T-cell (primary cell): ENCODE results near the gene PCCB. TPM values are rescaled to one million over a fixed set of nuclear protein-coding genes. Genes with fewer than 3 reads are reported as not detected.
A peak's percentile ranks its signal among the peaks of the same experiment; 100 is the strongest.
"Not testable (repeated sequence)": the region's sequence is repeated elsewhere in the genome, so short reads cannot be mapped to it uniquely, and the experiment has no call there.

Experiments used
- ATAC-seq, 4 experiments: fragments of 200-7000 bp in 3 of 4; fragments of 150-1000 bp in 1 of 4; cut with Tn5 transposase; replicated peaks in 1 of 4; 1 replicate in 3 of 4; 2 replicates in 1 of 4; pipeline ENCODE4 v1.10.0; 2021; ENCODE audit warnings: moderate library complexity in 3 of 4, mild to moderate bottlenecking in 2 of 4, moderate number of reproducible peaks in 1 of 4
- CTCF ChIA-PET, 2 donors: fragments of 300-600 bp; sonication (Branson Sonifier 250); formaldehyde crosslinking; loops; one replicate each; lab custom pipeline; 2022; ENCODE audit warnings: antibody characterized with exemption in 2 of 2; lab: Charles Lee
- POLR2A ChIA-PET, 2 donors: fragments of 300-600 bp; sonication (Branson Sonifier 250); formaldehyde crosslinking; loops; one replicate each; lab custom pipeline; 2022; ENCODE audit warnings: antibody characterized with exemption in 2 of 2; lab: Charles Lee
- DNase-seq, 35 experiments: peaks; one replicate each; pipeline versions ENCODE4 v3.0.0 to v3.0.0-alpha.2; 2013 to 2023
- H3K27ac ChIP-seq: one replicate; pipeline ENCODE4 v1.5.1; 2013; ENCODE audit warnings: low read length
- H3K27me3 ChIP-seq, 2 experiments: replicated peaks in 1 of 2; 1 replicate in 1 of 2; 2 replicates in 1 of 2; pipeline versions ENCODE4 v1.6.1 to v1.7.0; 2013; ENCODE audit warnings: low read length in 1 of 2, mixed read lengths in 1 of 2; ENCODE audit not compliant: control insufficient read depth in 2 of 2, insufficient read depth in 2 of 2; ENCODE audit errors: extremely low read depth in 1 of 2
- H3K36me3 ChIP-seq, 2 donors: 1 replicate in 1 of 2; 2 replicates in 1 of 2; pipeline versions ENCODE4 v1.6.1 to v1.7.0; 2013; ENCODE audit warnings: low read length in 1 of 2; ENCODE audit not compliant: control insufficient read depth in 2 of 2, insufficient read depth in 1 of 2; ENCODE audit errors: extremely low read depth in 1 of 2
- H3K4me1 ChIP-seq, 2 experiments: 1 replicate in 1 of 2; 2 replicates in 1 of 2; pipeline versions ENCODE4 v1.6.1 to v1.7.0; 2013; ENCODE audit warnings: low read length in 2 of 2, mixed read lengths in 1 of 2; ENCODE audit not compliant: insufficient read depth in 2 of 2, control insufficient read depth in 1 of 2; ENCODE audit errors: extremely low read depth in 1 of 2
- H3K4me3 ChIP-seq, 2 donors: 1 replicate in 1 of 2; 2 replicates in 1 of 2; pipeline versions ENCODE4 v1.5.1 to v1.7.0; 2013; ENCODE audit warnings: mild to moderate bottlenecking in 2 of 2, low read length in 1 of 2, moderate library complexity in 1 of 2; ENCODE audit not compliant: control insufficient read depth in 1 of 2; ENCODE audit errors: extremely low read depth in 1 of 2
- H3K9me3 ChIP-seq: 2 replicates; pipeline ENCODE4 v1.7.0; 2013
- H3K27ac Mint-ChIP-seq, 2 donors: one replicate each; pipeline ENCODE4 v1.8.0; 2020 to 2021; ENCODE audit warnings: mild to moderate bottlenecking in 2 of 2, mixed read lengths in 2 of 2
- H3K27me3 Mint-ChIP-seq, 2 donors: one replicate each; pipeline ENCODE4 v1.8.0; 2021 to 2022; ENCODE audit warnings: mixed read lengths in 2 of 2
- H3K36me3 Mint-ChIP-seq: one replicate; pipeline ENCODE4 v1.8.0; 2021; ENCODE audit warnings: mixed read lengths
- H3K4me1 Mint-ChIP-seq, 3 donors: one replicate each; pipeline ENCODE4 v1.8.0; 2020 to 2022; ENCODE audit warnings: mixed read lengths in 3 of 3, mild to moderate bottlenecking in 1 of 3
- H3K4me3 Mint-ChIP-seq, 3 donors: one replicate each; pipeline ENCODE4 v1.8.0; 2020 to 2022; ENCODE audit warnings: mild to moderate bottlenecking in 3 of 3, mixed read lengths in 3 of 3, moderate library complexity in 3 of 3
- H3K9me3 Mint-ChIP-seq, 3 donors: one replicate each; pipeline ENCODE4 v1.8.0; 2020 to 2022; ENCODE audit warnings: mixed read lengths in 3 of 3
- WGBS: methylation state at CpG from one replicate; pipeline ENCODE4 v1.1.5; 2013; ENCODE audit warnings: missing lambda C conversion rate; ENCODE audit not compliant: insufficient coverage; 5-methylcytosine and 5-hydroxymethylcytosine counted together
- total RNA-seq, 35 experiments: library from RNA in 6 of 35; stranded (reverse) in 6 of 35; fragments of 120-200 nt in 1 of 35; gene quantifications; one replicate each; pipeline versions ENCODE4 v1.2.1 to v1.2.4 and lab custom pipeline; 2013 to 2026

PCCB gene
- total RNA-seq, 5 donors from 2014 or later (not counting 1 experiment from before 2014, with no cell fraction given): 13.8 to 19.3 (median 16.1) TPM

- H3K27ac Mint-ChIP-seq: no peak overlapping the region
- CTCF ChIA-PET: no interaction called here
- Histone ChIP-seq H3K4me1 (no peaks in the 10 kb centered on the region), H3K9me3 (no peaks in the 10 kb centered on the region), H3K27me3 (no peaks in the 10 kb centered on the region), H3K27ac (no peak overlapping the region), H3K4me3 (no peak overlapping the region), H3K36me3 (peaks cover 5 to 22% of the 10 kb centered on the region in 2 donors)
- DNase-seq (no peak), ATAC-seq (peak in 1 of 4 experiments; percentile 23)
- no peaks in the 10 kb centered on the region for H3K27me3 Mint-ChIP-seq
- peaks cover 30% of the 10 kb centered on the region for H3K36me3 Mint-ChIP-seq
- H3K4me1 Mint-ChIP-seq: peaks cover 2 to 7% (median 7%) of the 10 kb centered on the region in 3 donors
- H3K9me3 Mint-ChIP-seq: peaks cover 0 to 8% (median 7%) of the 10 kb centered on the region in 3 donors
- H3K4me3 Mint-ChIP-seq: no peak overlapping the region
- POLR2A ChIA-PET: no interaction called here
- 20% methylated on average over 1 of the region's 2 CpGs for WGBS
These were observed 103.3 kb downstream of the PCCB start for GRCh38 chr3:136353461-136353860.

- Mint-ChIP-seq H3K9me3 (no peaks in the 10 kb centered on the region), H3K4me1 (peaks cover 0 to 5% (median 2%) of the 10 kb centered on the region in 3 donors), H3K27me3 (no peaks in the 10 kb centered on the region), H3K27ac (peak overlapping the region in 1 of 2 donors; percentile 23), H3K4me3 (no peak overlapping the region), H3K36me3 (peaks cover 33% of the 10 kb centered on the region)
- no peaks in the 10 kb centered on the region for H3K27me3 ChIP-seq
- peaks cover 0 to 8% of the 10 kb centered on the region in 2 donors for H3K36me3 ChIP-seq
- ChIA-PET CTCF (interaction anchor here (0.6 to 1.2 kb wide), 5 partner anchors 26 to 386 kb away, joined by 3 read pairs; partner anchors contain the start of gene STAG1 (in 1 of the 2)), POLR2A (no interaction called here)
- H3K9me3 ChIP-seq: no peaks in the 10 kb centered on the region
- no peaks in the 10 kb centered on the region for H3K4me1 ChIP-seq
- ATAC-seq (no peak), DNase-seq (no peak)
- H3K27ac ChIP-seq: no peak overlapping the region
- no peak overlapping the region for H3K4me3 ChIP-seq
These were observed 116.1 kb downstream of the PCCB start for GRCh38 chr3:136366289-136366688.

- H3K4me1 ChIP-seq, POLR2A ChIA-PET, CTCF ChIA-PET, ATAC-seq, H3K27me3 ChIP-seq, H3K9me3 ChIP-seq, DNase-seq, H3K36me3 ChIP-seq, H3K27me3 Mint-ChIP-seq, H3K4me1 Mint-ChIP-seq, H3K27ac Mint-ChIP-seq, H3K4me3 ChIP-seq, H3K9me3 Mint-ChIP-seq, H3K27ac ChIP-seq, H3K4me3 Mint-ChIP-seq: not testable (repeated sequence)
- WGBS: no CpG with 5 or more reads among the region's 5 CpGs
- peaks cover 46% of the 10 kb centered on the region for H3K36me3 Mint-ChIP-seq
These were observed 125.7 kb downstream of the PCCB start for GRCh38 chr3:136375800-136376199.

GRCh38 chr3:136377508-136377907 lies 127.4 kb downstream of the PCCB start:
- ATAC-seq (no peak), DNase-seq (no peak)
- no peak overlapping the region for H3K27ac ChIP-seq
- H3K36me3 Mint-ChIP-seq: peaks cover 46% of the 10 kb centered on the region
- H3K27ac Mint-ChIP-seq: no peak overlapping the region
- H3K27me3 ChIP-seq: no peaks in the 10 kb centered on the region
- no peak overlapping the region for H3K4me3 ChIP-seq
- WGBS: no CpG with 5 or more reads among the region's 2 CpGs
- no peaks in the 10 kb centered on the region for H3K9me3 ChIP-seq
- ChIA-PET CTCF (no interaction called here), POLR2A (no interaction called here)
- peaks cover 0 to 4% (median 0%) of the 10 kb centered on the region in 3 donors for H3K4me1 Mint-ChIP-seq
- no peak overlapping the region for H3K4me3 Mint-ChIP-seq
- peaks cover 0 to 3% (median 0%) of the 10 kb centered on the region in 3 donors for H3K9me3 Mint-ChIP-seq
- H3K4me1 ChIP-seq: no peaks in the 10 kb centered on the region
- H3K27me3 Mint-ChIP-seq: no peaks in the 10 kb centered on the region
- H3K36me3 ChIP-seq: no peaks in the 10 kb centered on the region

GRCh38 chr3:136378011-136378410 lies 127.9 kb downstream of the PCCB start:
- Histone ChIP-seq H3K27me3 (no peaks in the 10 kb centered on the region), H3K27ac (no peak overlapping the region), H3K36me3 (no peaks in the 10 kb centered on the region), H3K4me3 (no peak overlapping the region), H3K9me3 (no peaks in the 10 kb centered on the region), H3K4me1 (no peaks in the 10 kb centered on the region)
- Mint-ChIP-seq H3K27me3 (no peaks in the 10 kb centered on the region), H3K4me1 (peaks cover 0 to 4% (median 0%) of the 10 kb centered on the region in 3 donors), H3K4me3 (no peak overlapping the region), H3K9me3 (peaks cover 0 to 3% (median 0%) of the 10 kb centered on the region in 3 donors), H3K27ac (no peak overlapping the region), H3K36me3 (peaks cover 44% of the 10 kb centered on the region)
- POLR2A ChIA-PET: no interaction called here
- 100% methylated on average over 1 of the region's 1 CpG for WGBS
- CTCF ChIA-PET: no interaction called here
- no peak for ATAC-seq
- no peak for DNase-seq

Other genes with a start within 250 kb of the PCCB start
- 100 to 1,000 TPM in 2 of 5 donors, 10 to 100 TPM in 3; 90.5 to 111 (median 98.4) TPM for gene MSL2, start 54.0 kb upstream of the PCCB start, total RNA-seq